NCI-H345 treated with DMSO at 0.1 percent for 48 hours (cell line): ENCODE measurements around the gene ARAP2.

Experiments used
- DNase-seq: peaks from one replicate; lab custom pipeline; 2025; ENCODE audit not compliant: unreplicated experiment; lab: John Stamatoyannopoulos, UW

The ARAP2 gene

DNA sequence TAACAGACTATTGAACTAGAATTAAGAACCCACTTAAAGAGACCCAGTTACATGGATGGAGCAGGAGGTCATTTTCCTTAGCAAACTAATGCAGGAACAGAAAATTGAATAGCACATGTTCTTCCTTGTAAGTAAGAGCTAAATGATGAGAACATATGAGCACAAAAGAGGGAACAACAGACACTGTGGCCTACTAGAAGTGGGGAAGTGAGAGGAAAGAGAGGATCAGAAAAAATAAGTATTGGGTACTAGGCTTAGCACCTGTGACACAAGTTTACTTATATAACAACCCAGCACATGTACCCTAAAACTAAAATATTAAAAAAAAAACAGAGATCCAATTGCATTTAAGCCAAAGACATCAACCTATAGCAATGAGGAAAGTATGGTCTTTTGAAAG is 26.2 kb downstream of the ARAP2 start:
- DNase-seq, result no peak

DNA sequence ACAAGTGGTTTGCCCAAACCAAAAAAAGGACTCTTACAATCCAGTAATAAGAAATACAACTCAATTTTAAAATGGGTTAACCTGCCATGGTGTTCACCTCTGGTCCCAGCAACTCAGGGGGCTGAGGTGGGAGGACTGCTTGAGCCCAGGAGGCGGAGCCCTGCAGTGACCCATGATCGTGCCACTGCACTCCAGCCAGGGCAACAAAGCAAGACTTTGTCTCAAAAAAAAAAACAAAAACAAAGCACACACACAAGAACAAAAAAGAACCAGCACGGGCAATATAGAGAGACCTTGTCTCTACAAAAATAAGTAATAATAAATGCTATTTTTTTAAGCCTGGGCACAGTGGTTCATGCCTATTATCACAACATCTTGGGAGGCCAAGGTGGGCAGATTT is 28.7 kb downstream of the ARAP2 start:
- no peak for DNase-seq

DNA sequence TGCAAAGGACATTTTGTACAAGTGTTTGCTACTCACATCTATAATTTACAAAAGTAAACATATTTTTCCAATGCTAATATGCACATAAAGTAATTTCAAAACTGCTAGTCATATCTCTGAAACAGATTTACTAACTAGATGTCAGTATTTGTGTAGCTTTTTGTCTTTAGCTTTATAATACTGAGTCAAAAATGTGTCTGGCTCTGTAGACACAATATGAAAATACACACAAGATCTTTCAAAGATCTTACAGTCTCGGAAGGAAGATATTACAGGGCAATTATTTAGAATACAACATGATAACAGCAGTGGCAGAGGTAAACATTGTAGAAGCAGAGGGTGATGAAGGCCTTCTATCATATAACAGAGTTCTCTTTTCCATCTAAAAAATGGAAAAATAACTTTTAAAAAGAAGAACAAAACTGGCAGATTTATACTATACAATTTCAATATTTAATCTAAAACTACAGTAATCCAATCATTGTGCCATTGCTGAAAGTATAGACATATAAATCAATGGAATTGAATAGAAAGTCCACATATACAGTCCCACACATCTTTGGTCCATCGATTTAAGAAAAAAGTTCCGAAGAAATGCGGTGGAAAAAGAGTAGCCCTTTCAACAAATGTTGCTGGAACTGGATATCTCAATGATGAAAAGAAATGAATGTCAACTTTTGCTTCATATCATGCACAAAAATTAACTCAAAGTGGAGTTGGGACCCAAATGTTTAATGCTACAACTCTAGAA is 29.4 kb downstream of the ARAP2 start:
- no peak for DNase-seq

DNA sequence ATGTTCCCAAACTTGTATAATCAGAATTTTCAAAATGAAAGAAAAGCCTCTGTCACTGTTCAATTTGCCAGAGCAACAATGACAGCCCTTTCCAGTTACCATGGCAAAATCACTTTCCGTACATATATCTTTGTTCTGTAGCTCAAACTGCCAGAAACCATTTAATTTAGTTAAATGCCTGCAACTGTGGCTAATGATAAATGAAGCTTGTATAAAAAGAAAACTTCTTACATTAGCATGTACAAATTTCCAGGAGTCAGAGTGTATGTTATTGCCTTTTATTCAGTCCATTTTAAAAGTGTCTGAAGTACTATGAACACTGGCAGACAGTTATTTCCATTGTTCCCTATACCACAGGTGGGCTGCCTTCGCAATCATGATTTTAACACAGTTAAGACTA is 30.3 kb downstream of the ARAP2 start:
- DNase-seq, result no peak

DNA sequence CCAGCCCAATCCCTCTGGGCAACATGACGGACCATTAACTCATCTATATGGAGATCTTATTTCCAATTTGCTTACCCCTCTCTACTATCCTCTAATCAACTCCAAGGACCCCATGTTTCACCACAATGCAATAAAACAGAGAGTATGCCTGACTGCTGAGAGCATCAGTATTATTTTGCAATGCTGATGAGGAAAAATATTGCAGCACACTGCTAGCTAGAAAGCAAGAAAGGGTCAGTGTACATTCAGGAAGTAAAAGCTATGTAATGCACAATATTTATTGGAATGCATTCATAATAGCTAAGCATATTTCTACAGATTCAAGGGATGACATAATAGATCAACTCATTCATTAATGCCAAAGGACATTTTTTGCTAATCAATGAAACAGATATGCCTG is 33.2 kb downstream of the ARAP2 start:
- no peak for DNase-seq

DNA sequence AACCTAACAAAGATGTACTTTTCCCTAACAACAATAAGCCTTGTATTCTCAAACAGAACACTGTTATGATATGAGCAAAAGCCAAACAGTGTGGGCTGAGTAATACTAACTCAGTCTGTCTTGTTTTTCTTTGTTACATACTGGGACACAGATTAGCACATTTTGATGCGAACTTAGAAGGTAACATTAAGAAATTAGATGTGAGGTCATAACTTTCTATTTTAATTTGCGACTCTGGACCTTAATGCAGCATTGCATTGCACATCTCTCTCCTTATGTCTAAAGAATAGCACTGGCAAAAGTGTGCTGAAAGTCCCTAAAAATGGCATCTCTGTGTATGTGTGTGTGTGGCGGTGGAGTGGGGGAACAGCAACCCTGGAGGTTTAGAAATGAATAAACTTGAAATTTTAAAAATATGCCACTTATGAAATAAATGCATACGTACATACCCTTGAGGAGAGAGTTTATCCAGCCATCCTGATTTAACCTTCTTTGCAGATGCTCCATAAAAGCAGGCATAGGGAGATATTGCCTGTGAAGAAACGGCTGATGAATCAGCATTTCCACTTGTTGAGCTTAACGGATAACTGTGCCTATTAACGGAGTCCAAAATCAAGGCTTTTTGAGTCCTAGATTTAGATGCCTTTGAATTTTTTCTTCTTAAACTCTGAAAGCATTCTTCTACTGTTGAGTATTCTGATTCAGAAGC is 34.2 kb downstream of the ARAP2 start:
- DNase-seq, result no peak

DNA sequence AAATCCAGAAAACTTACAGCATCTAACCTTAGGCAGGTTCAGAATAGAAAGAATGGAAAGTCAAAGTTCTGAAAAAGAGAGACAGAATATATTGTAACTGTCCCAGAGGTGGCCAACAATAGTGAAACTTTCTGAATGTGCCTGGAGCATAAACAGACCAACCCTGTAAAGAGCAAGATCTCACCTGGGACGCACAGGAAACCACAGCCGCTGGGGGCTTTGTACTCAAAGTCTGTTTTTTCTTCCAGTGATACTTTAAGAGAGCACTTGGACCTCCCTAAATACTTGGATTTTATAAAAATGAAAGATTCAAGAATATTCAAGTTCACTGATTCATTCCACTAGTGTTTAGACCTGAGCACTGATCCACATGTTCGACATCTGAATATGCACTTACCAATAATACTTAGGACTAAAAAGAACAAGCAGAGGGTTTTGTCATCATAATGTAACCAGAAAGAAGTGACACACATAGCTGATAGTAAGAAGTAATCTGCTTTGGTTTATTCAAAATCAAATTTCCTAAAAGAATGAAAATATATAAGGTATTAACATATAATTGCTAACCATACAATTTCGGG is 35.3 kb downstream of the ARAP2 start:
- no peak for DNase-seq

DNA sequence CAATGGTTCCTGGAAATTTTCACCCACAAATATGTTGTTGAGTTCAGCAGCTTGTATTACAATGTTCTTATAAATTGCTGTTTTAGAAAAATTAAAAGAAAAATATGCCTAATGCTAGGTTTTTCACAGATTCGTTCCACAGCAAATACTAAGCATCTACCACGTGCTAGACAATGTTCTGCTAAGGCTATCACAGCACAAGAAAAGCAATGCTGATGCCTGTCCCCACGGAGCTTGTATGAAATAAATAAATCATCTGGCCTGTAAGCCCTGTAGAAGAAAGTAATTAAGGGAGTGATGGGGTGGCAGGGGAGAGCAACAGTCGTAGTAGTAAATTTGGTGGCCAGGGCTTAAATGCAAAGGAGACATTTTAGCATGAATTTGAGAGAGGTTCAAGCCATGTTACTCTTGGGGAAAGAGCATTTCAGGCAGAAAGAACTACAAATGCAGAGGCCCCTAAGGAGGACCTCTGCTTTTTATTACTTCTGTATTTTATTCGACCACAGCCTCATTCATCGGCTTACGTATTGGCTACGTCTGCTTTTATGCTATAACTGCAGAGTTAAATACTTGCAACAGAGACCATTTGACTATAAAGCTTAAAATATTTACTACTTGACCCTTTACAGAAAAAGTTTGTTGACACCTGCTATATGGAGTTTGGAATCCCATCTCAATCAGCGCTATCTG is 36.3 kb downstream of the ARAP2 start:
- no peak for DNase-seq

DNA sequence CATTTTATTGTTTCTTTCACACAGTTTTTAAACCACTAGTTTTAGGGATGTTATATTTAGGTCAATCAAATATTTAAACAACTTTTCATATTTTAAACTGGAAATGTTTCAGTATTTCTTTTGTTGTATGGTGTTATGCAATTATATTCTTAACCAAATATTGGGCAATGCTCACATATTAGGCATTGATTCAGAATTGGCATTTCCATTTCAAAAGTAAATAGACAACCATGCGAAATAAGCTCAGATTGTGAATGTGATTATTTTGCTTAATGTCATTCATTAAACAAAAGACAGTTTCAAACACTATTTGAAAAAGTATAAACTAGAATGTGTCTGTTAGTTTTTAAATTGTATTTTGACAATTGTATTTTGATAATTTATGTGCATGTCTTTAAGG is 36.9 kb downstream of the ARAP2 start:
- no peak for DNase-seq

DNA sequence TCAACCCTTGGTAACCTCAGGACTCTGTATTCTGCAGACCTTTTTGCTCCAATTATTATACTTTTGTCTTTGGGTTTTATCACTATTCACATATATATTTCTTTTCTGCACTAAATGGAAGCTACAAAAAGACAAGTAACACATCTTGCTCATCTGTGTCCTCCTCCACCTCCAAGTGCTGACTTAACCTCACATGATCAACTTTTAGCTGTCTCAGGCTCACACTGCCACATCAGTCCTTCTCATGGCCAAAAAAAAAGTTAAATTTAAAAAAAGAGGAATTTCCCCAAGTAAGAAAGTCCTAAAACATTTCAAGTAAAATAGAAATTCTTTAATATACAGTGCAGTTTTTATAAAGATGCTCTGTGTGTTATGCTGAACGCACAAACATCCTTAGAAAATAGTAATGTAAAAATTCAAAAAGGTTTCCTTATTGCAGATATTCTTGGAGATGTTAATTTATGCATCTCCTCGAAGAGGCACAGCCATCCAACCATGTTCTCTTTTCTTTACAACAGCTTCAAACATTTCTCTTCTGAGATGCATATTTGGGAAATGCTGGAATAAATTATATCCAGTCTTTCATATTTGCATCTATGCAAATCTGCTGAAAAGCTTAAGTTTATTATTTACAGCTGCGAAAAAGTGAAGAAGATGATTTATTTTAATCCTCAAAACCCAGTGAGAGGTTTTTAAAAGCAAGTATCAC is 37.6 kb downstream of the ARAP2 start:
- no peak for DNase-seq

DNA sequence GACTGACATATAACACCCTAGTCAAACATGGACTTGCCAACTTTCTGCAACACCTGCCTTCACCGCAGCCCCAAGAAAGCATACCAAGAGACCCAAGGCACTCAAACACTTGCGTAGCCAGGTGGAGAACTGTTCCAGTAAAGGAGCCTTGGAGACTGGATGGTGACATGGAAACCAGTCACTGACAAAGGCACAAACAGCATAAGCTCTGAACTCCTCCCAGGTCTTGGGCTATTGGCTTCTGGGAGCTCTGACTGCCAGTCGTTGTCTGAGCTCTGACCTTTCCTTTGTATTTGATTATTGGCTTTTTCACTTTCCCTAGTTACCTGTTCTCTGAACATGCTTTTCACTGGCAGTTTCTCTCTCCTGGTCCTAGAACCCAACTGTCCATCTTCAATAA is 38.3 kb downstream of the ARAP2 start:
- DNase-seq, result no peak

DNA sequence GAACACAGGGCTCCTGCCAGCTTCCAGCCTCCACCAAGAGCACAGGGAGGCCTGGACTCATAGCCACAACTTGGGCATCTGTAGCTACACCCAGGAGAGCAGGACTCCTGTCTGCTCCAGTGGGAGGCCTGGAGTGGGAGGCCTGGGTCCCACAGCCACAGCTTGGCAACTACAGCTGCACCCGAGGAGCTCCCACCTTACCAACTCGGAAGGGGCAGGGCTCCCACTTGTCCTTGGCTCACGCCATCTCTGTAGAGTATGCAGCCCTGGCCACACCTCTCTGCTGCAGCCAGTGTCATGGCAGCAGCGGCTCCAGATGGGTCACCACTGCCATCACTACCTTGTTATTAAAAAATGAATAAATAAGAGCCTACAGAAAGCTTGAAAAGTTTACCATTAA is 45.5 kb downstream of the ARAP2 start:
- no peak for DNase-seq

DNA sequence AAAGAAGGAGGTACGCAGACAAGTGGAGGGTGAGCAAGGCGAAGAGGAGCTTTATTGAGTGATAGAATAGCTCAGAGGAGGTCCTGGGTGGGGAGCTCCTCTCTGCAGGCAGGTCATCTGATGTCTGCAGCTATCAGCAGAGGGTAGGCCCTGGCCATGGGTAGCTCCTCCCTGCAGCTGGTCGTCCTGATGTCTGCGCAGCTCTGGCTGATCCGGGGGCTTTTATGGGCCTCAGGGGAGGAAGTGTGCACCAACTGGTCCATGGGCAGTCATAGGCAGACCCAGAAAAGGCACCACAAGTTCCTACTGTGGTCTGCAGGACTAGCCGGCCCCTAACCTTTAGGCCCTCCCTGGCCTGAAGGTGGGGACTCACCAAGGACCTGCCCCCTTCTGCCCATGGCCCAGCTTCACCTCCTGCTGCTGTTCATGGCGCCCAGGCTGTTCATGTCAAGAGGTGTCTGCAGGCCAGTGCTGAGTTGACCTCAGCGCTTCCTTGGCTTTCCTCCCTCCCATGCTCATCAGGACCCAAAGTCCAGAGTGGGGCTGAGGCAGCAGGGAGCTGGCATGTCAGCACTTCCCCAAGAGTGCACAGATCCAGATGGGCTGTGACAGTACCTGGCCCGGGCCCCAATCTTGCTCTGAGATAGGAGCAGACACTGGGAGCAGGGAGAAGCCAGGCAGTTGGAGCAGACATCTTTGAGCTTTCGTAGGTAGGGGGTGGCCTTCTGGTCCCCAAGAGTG is 46.1 kb downstream of the ARAP2 start:
- DNase-seq, result no peak

DNA sequence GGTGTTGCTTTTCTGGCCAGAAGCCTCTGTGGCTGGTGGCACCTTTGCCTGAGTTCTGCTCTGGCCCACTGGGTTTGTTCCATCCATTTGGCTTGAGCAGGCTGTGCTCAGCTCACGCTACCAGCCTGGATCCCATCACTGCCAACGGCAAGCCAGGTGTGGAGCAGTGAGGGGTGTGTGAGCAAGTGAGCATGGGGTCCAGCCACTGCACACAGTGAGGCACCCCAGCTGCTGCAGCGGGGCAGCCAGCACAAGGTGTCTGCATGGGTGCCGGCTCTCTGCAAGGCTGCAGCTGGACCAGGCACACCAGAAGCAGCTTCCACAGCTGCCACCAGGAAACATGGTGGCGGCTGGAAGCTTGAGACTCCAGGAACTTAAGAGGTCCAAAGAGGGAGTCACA is 46.8 kb downstream of the ARAP2 start:
- no peak for DNase-seq

DNA sequence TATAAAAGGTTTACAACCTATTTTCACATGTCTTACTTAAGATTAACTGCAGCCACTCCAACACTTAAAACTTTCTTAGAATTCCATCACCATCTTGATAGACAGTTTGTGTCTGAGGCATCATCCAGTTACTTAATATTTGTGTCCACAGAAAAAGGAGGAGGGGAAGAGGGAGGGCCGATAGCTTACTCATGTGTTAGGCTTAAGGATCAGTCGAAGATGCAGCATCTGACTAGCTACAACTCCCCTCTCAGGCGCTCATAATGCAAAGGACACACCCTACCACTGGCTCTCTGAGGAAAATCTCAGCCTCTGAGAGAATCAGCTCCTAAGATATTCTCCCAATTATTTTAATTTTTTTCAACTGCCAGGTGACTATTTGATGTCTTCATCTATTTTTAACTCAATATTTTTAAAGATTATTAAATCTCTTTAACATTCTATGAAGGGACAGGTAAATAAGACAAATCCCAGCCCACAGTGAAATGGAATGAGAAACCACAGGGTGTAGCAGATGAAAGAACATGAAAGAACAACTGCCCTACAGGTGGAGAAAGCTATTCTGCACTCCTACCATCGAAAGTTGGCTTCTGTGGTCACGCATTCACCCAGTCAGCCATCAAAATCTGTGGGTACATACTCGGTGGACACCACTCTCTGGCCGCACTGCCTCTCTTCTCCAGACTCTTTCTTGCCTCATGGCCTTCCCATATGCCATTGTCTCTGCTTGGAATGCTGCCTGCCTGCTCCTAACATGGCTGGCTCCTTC is 48.0 kb downstream of the ARAP2 start:
- no peak for DNase-seq

DNA sequence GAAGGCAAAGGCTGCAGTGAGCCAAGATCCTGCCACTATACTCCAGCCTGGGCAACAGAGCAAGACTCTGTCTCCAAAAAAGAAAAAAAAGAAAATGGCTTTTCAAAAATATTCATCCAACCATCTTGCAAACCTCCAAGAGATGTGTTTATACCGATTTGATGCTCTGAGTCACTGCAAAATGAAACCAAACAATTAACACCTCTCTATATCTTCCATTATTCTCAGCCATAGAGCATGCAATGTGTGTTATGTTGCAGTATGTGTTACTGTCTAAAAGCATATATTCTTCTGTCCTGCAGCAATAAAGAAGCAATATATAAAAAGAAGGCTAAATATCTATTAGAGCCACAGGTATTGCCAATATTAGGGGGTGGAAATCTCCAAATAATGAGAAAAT is 51.4 kb downstream of the ARAP2 start:
- DNase-seq, result no peak

DNA sequence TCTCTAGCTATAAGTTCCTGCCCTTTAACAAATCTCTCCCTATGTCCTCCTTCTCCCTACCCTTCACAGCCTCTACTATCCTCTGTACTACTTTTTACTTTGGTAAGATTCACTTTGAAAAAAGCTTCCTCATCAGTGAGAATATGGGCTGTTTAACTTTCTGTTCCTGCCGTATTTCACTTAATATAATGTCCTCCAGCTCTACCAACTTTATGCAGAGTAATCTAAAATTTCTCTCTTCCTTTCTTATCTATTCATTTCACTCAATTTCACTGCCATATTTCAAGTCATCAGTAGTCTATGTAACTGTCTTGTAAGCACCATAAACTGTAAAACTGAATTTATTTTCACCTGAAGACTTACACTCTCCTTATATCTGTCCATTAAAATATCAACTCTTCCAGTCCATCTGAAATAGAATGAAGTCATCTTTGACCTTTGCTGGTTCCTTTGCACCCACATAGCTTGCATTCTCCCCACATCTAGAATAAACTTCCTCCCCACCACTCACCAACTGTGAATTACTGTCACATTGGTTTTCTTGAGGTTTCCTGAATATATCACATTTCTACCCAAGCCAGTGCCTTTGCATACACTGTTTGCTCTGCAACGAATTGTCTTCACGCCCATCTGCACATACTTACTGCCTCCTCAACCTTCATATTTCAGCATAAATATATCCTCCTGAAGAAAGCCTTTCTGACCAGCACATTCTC is 54.6 kb downstream of the ARAP2 start:
- no peak for DNase-seq

DNA sequence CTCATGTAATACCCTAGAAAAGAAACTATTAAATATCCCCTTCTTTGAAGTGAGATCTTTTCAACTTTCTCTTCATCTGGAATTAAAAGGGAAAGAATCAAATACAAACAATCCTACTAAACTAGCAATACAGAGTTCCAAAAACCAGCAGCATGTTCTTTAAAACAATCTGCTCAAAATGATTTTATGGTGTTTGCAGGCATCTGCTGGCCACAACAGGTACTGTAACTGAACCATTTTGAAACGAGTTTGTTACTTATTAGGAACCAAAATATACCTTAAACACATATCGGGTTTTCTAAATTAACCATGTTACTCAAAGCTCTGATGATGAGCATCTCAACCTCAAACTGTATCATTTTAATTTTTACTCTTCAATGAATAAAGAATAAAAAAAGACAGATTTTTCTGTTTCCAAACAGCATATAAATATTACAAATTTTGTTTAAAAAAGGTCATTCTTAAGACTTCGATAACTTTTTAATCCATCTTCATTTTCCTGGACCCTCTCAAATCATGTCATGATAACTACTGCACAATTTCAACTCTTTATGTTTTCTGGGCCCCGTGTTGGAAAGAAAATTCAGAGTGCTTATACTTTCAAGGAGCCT is 56.5 kb downstream of the ARAP2 start:
- DNase-seq, result no peak
